H1 (cell line): ENCODE results near the gene TBC1D24. TPM values are rescaled to one million over a fixed set of nuclear protein-coding genes. Genes with fewer than 3 reads are reported as not detected.

ENCODE experiments used
- CBX5 ChIP-seq: fragments of 300-800, 300-1000 bp; sonication (generic); IDR thresholded peaks from 2 replicates; pipeline ENCODE4 v1.7.1; 2016; ENCODE audit warnings: antibody characterized with exemption, low read length, low read depth
- CHD2 ChIP-seq: IDR thresholded peaks from 2 replicates; pipeline ENCODE4 v1.6.1; 2012; ENCODE audit warnings: low read length, improper control_type of control experiment
- CHD7 ChIP-seq: fragments of 300-600 bp; sonication (generic); IDR thresholded peaks from 2 replicates; pipeline ENCODE4 v1.7.1; 2012; ENCODE audit warnings: low read length, moderate library complexity, mild to moderate bottlenecking, inconsistent platforms; ENCODE audit not compliant: insufficient replicate concordance
- JUN ChIP-seq: IDR thresholded peaks from 2 replicates; pipeline ENCODE4 v1.6.1; 2011; ENCODE audit warnings: low read depth, mild to moderate bottlenecking, improper control_type of control experiment, low read length
- SAP30 ChIP-seq: fragments of 300-600 bp; sonication (generic); IDR thresholded peaks from 2 replicates; pipeline ENCODE4 v1.7.1; 2012; ENCODE audit warnings: low read length, moderate library complexity, mild to moderate bottlenecking, inconsistent platforms; ENCODE audit not compliant: insufficient read depth, insufficient replicate concordance
- SP1 ChIP-seq: IDR thresholded peaks from 2 replicates; pipeline ENCODE4 v1.6.1; 2011; ENCODE audit warnings: low read depth, low read length
- USF2 ChIP-seq: IDR thresholded peaks from 2 replicates; pipeline ENCODE4 v1.6.1; 2011; ENCODE audit warnings: low read length, improper control_type of control experiment
- polyA plus RNA-seq, 7 experiments: library from polyadenylated mRNA; depleted of rRNA in 3 of 7; stranded (reverse) in 5 of 7; unstranded in 2 of 7; fragments of >200 nt in 5 of 7; fragments of 200-250 nt in 2 of 7; gene quantifications; 1 replicate in 5 of 7; 2 replicates in 1 of 7; 4 replicates in 1 of 7; pipeline versions ENCODE4 v1.2.1 to v1.2.3, GENCODE V29; 2011 to 2013; ENCODE audit warnings: missing spikeins in 2 of 7, mixed read lengths in 2 of 7
- total RNA-seq: library from RNA; stranded (reverse); fragmentation: NEBNext Ultra II Directional; extraction: Animal tissue kit (Norgen Biotek cat#: 25700); gene quantifications from 2 replicates; pipeline ENCODE4 v1.2.1, GENCODE V29; 2021
- TF ChIP-seq, protein P1 (sequence below): IDR thresholded peaks from 2 replicates; pipeline ENCODE4 v1.6.1; 2012; ENCODE audit warnings: inconsistent platforms

The TBC1D24 gene
- total and polyA plus RNA-seq, 2 of the 8 experiments (the other 6 are each of a cell fraction or from before 2014, with no cell fraction given) = 8.7 to 21.5 TPM

DNA sequence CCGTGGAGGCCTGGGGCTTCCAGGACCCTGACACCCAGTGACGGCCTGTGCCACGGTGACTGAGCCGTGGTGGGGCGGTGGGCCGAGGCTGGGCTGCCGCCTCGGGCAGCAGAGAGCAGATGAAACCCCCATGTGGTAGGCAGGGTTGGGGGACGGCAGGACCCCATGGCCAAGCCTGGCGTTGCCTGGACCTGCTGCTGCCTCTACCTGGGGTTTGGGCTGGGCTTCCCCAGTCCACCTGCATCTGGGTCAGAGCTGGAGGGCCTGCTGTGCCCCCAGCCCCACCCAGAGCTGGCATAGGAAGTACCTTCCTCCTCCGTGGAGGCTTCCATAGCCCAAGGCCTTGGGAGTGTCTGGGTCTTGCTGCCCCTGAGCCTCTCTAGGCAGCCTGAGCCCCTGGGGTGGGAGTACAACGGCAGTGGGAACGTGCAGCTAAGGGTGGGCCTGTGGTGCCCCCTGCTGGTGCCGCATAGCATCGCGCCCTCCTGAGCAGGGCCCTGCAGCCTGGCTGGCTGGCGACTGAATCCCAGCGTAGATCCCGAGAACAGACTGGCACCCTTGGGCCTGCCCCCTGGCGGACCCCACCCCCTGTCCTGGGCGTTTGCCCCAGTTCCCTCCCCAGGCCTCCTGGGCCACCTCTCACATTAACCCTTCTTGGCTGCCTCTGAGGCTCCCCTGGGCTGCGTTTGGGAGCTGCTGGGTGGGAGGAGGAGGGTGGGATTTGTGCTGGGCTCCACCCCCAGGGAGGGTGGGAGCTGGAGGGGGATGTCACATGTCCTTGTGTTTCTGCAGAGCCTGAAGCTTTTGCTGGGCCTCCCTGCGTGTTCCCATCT, 26.2 kb downstream of the TBC1D24 start (continued):
- TF ChIP-seq CHD7 (no peak), CBX5 (no peak), SP1 (no peak), CHD2 (no peak), SAP30 (no peak), USF2 (peak; percentile 40), JUN (no peak)
- TF ChIP-seq, protein P1, sequence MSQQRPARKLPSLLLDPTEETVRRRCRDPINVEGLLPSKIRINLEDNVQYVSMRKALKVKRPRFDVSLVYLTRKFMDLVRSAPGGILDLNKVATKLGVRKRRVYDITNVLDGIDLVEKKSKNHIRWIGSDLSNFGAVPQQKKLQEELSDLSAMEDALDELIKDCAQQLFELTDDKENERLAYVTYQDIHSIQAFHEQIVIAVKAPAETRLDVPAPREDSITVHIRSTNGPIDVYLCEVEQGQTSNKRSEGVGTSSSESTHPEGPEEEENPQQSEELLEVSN = no peak
